KBM-7 (cell line): Measurements from ENCODE around the gene KIF6.

ENCODE experiments used
- DNase-seq: peaks from one replicate; pipeline ENCODE4 v3.0.0-alpha.2; 2015
- in situ Hi-C: fragments of 300-500 bp; cut with MboI; formaldehyde crosslinking; loops from 2 replicates; pipeline ENCODE4 v1.14.3; 2020; ENCODE audit warnings: low sequenced_read_pairs, low pct_unique_long_range_greater_than_20kb, mixed read lengths

Gene KIF6

DNA sequence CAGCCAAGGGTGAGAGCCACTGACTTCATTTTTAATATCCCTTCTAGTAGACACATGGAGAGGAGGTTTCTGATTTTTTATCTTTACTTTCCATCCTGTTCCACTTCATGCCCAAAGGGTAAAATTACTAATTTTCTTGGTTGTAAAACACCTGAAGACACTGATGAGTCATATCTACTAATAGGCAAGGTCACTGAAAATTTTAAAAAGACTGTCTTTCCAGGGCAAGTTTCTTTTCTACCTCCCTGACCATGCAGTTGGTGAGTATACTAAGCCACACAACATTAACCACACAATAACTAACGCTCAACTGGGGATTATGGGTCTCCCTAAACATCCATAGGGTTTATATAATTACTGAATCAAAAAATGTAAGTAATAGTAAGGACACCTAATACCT lies 109.6 kb downstream of the KIF6 start:
- in situ Hi-C loops, result no loop called here
- no peak for DNase-seq

DNA sequence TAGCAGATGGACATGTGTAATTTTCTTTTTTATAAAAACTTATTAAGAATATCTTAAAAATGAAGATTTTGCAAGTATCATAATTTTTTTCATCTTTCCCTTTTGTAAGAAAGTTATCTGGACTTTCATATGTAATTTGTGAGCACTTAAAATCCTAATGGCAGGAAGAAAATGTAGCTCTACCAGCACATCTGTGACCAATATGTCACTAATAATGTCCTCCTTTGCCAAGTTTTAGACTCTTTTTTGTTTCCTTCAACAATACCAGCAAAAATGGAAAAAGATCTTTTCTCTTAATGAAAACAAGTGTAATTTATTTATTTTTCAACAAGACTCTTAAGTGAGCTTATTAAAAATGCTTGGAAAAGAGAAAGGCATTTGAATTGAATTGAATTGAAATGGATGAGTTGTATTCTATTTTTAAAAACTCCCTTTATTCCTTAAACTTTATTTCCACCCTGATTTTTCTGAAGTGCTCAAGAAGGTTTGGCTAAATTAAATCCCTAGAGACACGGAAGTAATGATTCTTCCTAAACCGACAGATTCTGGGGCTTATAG lies 110.7 kb downstream of the KIF6 start:
- in situ Hi-C loops, result no loop called here
- DNase-seq, result no peak

DNA sequence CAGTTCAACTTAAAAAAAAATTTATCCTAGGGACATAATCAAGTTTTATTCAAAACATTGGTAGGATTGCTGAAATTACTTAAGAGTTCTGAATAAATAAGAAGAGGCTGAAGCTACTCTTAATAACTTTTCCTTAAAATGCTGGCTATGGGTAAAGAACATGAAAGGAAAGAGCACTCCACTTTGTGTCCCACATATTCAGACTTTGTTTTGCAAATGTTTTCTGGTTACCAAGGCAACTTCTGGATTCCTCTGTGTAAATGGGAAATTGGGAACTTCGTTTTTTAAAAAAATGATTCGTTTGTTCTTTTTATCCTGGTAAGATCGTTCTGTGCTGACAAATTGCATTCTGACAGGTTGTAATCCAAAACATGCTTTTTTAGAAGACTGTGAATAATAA lies 115.0 kb downstream of the KIF6 start:
- in situ Hi-C loops, result no loop called here
- no peak for DNase-seq

DNA sequence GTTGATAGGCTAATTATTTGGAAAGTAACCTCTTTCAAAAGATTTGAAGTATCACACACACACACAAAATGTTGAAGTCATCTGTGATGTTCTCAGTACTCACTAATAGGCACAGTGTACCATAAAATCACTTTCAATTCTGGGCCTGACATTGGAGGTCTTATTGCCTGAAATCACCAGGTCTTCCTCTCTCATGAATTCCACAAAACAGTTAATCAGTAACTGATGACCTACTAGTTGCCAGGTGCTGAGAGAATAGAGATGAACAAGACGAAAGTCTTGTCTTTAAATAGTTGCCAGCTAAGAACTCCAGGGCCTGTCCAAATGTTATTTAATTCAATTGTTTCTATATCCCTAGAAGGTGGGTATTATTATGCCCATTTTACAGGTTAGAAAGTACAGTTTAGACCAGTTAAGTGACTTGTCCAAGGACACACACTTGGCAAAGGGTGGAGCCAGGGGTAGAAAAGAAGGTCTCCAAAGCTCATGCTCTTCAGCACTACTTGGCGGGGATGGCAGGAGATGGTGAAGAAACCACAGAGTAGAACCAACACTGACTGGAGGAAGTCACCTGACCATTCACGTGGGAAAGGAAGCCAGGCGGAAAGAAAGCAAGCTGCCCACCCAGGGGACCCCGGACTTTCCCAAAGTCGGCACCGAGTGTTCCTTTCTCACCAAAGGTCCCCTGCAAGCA lies 116.4 kb downstream of the KIF6 start:
- in situ Hi-C loops, result no loop called here
- no peak for DNase-seq

DNA sequence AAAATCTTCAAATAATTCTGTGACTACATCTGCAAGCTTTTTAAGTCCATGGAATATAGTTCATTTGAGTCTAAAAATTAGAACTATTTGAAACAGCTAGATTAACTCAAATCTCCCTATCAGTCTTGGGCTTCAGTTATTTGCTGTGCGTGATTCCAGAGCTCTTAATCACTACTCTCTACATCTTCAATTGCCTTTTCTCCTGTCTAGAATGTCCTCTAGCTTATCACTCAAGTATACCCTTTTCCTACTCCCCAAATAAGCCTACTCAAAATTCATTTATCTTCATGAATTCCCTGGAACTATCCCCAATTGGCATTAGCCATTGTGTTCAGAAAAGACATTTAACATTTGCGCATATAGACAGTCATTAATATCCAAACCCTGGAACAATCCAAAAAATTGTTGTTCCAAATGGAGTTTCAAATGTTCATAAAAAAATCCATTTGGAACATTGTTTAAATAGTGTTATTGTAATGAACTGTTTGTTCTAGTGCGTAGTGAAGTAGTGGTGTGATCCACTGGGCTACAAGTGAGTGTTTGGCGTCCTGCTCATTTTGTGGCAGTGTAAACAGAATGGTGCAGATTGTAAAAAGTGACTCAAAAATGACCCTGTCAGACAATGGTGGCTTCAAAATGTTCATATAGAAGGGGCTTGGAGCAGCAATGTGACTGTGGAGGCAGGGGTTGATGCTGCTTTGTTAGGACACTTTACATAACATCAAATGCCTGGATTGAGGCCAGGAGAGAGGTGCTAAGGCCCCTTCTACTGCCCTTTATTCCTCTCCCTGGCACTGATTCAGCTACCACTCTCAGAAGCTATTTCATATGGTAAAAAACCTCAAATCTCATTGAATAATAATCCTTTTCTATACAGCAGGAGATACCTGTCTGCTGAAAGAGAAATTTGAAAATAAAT lies 122.3 kb downstream of the KIF6 start:
- no peak for DNase-seq
- in situ Hi-C loops, result no loop called here

DNA sequence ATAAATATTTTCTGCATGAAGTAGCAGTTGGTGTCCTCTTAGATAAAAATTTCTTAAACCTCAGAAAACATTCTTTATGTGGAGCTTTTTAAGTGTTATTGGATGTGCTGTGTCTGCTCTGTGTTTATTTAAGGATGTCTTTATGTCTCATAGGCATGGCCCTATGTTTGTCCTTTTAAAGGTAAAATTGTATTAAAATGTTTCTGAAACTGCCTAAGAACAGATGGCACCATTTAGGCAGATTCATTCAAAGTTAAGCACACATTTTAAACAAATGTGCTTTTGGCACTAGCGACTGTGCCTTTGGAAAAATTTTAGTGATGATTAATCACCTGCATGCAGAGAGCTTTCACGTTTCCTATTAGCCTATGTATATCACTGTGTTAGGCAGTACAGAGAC lies 125.2 kb downstream of the KIF6 start:
- no peak for DNase-seq
- in situ Hi-C loops, result no loop called here

DNA sequence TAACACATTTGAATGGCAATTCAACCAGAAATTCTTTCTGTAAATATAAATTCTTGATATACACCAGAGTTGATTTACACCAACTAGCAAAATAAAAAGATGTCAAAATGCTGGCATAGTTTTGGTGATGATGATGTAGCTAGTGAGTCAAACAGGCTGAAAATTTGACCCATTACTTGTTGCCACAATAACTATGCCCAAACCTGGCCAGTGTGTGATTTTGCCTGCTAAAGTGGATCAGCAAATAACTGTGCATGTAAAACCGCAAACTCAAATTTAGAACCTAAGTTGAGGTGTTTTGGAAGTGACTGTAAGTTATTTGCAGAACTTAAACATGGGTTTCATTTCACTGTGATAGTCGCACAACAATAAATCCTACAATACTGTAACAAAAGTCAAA lies 125.9 kb downstream of the KIF6 start:
- no peak for DNase-seq
- in situ Hi-C loops, result no loop called here

DNA sequence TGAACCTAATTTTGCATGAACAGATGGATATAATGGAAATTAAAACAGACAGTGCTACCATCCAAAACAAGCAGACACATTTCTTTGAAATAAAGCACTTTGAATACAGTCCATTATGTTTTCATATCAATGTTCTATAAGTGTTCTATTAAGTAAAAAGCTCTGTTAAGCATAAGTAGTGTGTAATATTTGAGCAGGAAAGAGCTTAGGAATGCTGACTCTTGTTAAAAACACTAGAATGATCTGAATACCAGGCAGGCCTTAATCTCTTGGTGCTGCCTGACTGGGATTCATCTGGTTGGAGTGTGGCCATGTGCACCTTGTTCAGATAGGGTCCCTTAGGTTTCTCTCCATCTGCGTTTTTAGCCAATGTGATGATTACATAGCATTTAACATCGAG lies 130.9 kb downstream of the KIF6 start:
- in situ Hi-C loops, result no loop called here

DNA sequence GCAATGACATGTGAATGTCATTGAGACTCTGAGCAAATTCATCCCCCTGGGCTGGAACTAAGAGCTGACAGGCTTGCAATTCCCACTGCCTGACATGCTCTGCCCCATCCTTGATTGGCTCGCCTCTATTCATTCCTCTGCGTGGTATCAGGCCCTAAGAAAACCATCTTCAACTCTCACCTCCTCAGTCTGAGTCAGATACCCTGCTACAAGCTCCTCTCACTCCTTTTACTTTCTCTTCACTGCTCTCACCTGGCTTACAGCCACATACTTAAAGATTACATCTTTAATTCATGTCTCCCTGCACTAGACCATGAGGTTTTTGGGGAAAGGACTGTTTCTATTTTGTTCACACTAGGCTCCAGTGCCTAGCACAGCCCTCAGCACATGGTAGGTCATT lies 131.6 kb downstream of the KIF6 start:
- no peak for DNase-seq
- in situ Hi-C loops, result no loop called here

More for the DNA sequence above, 130.9 kb downstream of the KIF6 start:
- DNase-seq, result no peak

DNA sequence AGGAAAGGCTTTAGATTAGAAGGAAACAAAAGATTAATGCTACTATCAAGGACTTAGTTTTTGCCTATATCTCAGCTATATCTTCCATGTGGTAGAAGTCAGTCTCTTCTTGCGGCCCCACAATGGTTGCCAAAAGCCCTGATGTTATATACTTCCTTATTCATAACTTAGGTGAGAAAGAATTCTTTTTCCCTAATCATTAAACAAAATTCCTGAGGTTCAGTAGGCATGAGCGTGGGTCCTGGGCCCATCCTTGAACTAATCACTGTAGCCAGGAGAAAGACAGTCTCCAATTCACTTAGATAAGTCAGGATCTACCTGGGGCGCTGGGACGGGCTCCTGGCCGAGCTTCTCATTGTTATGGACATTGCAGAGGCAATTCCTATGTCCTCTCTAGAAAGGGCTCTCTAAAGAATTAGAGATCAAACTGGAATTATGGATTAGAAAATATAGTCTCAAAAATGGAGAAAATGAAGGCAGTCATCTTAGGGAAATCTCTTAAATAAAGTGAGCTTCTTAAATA lies 134.3 kb downstream of the KIF6 start:
- in situ Hi-C loops, result no loop called here
- no peak for DNase-seq

DNA sequence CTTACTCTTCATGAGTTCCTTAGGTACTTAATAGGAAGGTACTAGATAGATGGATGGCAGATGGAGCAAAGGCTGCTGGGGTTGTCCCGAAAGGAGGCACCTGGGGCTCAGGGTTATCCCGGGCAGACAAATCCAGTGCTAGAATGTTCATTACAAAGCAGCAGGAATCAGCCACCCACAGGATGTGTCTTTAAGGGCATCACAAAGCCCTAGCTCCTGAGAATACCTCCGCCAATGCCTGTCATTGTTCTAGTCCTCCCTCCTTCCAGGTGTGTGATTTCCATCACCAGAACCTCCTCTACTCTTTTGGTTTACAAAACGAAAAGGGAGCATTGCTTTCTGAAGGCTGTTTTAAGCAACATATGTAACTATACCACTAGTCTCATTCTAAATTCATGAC lies 138.1 kb downstream of the KIF6 start:
- DNase-seq, result no peak
- in situ Hi-C loops, result no loop called here

DNA sequence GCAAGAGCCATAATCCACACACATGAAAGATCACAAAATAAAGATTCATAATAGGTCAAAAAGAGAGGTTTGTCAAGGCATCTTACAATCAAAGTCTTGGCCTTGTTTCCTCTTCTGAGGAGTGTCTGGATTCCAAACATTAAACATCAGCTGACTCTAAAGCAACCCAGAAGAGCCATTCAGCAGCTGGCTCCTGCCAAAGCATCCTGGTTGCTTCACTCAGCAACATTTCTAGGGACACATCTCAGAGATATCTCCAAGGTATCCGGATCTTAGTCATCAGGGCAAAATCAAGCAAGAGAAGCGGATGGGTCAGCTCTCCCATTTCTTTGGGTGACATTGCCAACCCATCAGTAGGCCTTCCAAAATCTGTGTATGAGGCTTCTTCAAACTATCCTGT lies 139.6 kb downstream of the KIF6 start:
- no peak for DNase-seq
- in situ Hi-C loops, result no loop called here

DNA sequence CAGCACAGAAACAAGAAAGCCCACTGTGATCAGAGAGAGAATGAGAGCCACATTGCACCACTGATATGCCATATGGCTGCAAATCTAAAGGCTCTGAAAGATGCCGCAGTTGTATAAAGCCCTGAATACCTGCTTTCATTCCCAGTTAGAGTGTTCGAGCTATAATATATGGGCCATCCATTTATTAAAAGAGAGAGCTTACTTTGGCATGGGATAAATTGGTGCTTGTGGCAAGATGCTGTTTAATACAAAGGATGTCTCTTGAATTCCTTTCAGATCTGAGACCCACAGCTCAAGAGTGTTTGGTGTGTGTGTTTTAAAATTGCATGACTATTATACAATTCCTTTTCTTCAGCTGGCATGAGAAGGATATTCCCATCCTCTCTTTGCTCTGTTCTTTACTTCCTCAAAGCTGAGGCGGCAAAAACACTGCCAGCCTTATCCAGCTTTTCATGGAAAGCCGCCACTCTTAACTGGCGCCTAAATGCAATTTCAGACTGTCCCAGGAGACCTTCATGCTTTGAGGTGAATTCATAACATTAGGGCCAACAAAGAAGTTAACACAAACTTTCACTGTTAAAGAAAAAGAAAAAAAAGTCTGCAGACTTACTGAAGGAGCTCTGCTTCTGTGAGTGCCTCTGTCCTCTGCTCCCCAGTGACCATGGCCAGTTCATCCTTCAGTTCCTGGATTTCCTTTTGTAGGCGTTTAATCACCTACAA lies 147.6 kb downstream of the KIF6 start:
- no peak for DNase-seq
- in situ Hi-C loops, result no loop called here

DNA sequence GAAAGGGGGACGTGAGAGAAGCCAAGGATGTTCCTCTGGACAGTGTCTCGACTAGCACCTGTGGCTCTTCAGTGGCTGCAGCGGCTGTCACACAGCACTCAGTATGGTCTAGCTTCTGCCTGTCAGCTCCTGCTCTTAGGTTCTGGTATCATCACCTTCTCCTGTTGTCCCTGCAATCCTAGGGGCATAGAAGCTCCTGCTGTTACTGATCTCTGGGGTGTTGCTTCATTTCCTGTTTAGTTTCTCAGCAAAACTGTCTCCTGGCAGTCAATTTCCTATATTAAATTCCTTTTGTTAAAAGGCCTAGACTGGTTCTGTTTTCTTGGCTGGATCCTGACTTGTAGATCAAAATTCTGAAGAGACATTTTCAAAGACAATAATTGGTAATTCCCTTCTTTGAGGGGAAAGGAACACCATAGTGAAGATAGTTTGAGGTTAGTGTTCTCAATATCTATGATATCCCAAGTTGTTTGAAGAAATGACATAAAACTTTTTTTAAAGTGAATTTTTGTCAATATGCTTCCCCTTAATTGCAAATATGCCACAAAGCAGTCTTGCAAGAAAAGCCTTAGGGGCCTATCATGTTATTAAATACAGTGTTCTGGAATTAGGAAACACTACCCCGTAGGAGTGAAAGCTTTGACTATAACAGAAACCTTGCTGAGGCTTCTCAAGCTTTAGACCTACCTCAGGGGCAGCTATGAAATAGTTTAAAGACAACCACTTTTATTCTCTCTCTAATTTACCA lies 148.5 kb downstream of the KIF6 start:
- DNase-seq, result no peak
- in situ Hi-C loops, result no loop called here

DNA sequence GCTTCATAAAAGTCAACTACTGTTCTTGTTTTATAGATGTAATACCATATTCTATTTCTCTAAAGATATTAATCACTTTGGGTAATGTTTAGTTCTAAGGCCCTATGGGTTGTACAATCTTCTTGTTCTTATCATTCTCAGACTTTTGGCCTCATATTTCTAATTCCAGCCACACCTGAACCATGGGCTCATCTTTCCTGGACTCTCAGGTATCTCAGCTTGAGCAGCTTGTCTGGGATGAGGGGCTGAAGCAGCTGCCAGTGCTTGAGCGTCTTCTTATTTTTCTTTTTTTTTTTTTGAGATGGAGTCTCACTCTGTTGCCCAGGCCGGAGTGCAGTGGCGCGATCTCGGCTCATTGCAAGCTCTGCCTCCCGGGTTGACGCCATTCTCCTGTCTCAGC lies 150.2 kb downstream of the KIF6 start:
- DNase-seq, result no peak
- in situ Hi-C loops, result no loop called here

DNA sequence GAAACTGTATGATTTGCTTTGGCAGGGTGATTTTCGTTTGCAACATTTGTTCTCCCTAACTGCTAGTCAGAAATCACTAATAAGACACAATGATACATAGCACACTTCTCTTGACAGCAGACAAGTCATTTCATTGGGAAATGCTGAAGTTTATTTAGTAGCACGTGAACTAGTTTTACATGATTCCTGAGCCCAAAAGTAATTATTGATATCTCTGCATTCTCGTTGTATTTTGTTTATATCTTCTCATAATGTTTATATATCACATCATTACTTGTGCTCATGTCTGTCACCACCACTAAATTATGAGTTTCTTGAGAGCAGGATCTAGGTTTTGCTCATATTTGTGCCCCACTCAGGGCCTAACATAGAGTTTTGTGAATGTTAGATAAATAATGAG lies 151.7 kb downstream of the KIF6 start:
- in situ Hi-C loops, result no loop called here
- no peak for DNase-seq

DNA sequence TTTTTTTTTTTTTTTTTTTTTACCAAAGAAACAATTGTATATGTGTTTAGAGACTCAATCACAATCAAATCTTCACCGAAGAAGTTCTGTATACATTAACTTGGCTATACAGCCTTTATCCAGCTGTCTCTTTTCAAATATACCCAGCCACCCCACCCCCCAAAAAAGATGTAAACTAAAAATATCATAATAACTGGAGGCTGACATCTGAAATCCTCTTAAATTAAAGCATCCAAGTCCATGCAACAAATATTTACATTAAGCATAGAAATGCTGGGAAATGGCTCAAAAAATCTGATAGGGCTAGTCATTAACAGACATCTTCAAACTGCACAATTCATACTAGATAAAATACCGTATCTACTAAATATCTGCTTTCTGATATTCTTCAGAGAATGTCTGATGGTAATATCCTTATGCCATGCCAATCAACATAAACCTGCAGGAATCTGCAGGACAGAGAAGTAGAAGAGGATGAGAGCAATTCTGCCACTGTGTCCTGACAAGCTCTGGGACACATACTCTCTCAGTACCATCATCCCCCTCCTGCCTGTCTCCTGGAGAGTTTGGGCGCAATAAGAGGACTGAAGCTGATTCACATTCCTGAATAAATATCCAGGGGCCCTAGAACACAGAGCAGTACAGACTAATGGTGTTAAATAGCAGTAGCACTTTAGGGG lies 152.4 kb downstream of the KIF6 start:
- in situ Hi-C loops, result no loop called here
- DNase-seq, result no peak

DNA sequence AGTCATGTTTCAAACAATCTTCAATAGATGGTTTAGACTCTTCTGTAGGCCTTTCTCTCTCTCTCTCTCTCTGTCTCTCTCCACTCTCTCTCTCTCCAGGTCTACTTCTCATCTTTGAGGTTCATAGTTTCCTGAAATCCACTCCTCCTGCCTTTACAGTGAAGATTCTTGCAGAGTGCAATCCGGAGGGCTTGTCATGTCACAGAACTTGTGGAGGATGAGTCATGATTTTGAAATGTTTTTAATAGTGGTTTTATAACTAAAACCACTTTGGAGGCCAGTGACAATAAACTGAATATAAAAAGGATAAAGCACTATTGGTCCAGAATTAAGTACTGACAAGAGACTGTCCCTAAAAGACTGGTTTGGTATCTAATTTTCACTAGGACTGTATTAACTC lies 156.3 kb downstream of the KIF6 start:
- DNase-seq, result no peak
- in situ Hi-C loops, result no loop called here
